Upper lobe of left lung (tissue), 4 donors: ENCODE results near the gene FAM110D.

Experiments used
- POLR2A ChIP-seq, 4 donors: fragments of 450-650 bp; IDR thresholded peaks; one replicate each; pipeline ENCODE4 v1.5.1; 2016 to 2017; ENCODE audit warnings: antibody characterized with exemption in 4 of 4, mild to moderate bottlenecking in 2 of 4
- TF ChIP-seq, protein P1 (sequence below), 6 experiments: fragments of 450-650 bp in 4 of 6; fragments of 200-600 bp in 2 of 6; sonication (generic) in 2 of 6; IDR thresholded peaks; one replicate each; pipeline ENCODE4 v1.5.1; 2016 to 2019; ENCODE audit warnings: antibody characterized with exemption in 6 of 6

DNA sequence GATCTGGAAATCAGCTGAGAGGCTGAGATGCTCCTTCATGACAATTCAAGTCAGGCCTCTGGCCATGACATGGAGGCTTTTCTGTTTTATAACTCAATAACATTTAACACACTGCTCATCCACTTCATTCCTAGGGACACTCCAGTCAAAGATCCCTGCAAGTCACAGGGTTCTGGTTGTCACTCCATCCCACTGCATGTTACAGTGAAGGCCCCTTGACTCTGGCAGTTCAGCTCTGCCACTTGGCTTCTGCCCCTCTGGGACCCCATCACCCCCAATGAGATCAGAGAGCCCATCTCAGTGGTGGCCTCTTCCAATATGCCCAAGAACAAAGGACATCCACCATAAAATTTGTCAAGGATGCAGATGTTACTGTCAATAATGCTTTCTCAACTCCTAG is 10.0 kb upstream of the FAM110D start:
- TF ChIP-seq, protein P1, sequence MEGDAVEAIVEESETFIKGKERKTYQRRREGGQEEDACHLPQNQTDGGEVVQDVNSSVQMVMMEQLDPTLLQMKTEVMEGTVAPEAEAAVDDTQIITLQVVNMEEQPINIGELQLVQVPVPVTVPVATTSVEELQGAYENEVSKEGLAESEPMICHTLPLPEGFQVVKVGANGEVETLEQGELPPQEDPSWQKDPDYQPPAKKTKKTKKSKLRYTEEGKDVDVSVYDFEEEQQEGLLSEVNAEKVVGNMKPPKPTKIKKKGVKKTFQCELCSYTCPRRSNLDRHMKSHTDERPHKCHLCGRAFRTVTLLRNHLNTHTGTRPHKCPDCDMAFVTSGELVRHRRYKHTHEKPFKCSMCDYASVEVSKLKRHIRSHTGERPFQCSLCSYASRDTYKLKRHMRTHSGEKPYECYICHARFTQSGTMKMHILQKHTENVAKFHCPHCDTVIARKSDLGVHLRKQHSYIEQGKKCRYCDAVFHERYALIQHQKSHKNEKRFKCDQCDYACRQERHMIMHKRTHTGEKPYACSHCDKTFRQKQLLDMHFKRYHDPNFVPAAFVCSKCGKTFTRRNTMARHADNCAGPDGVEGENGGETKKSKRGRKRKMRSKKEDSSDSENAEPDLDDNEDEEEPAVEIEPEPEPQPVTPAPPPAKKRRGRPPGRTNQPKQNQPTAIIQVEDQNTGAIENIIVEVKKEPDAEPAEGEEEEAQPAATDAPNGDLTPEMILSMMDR (IDR thresholded peaks at IDR 0.05) = no peak
- TF ChIP-seq POLR2A (IDR thresholded peaks at IDR 0.05) = no peak
